ENCODE results near the gene ACSL6. TPM values are rescaled to one million over a fixed set of nuclear protein-coding genes. Genes with fewer than 3 reads are reported as not detected.

Gene ACSL6
- total RNA-seq, 1 experiment from 2014 or later, result 4.8 TPM

- no peak for TF ChIP-seq AFF4 (CRISPR knock-in tag; IDR thresholded peaks at IDR 0.05; ENCODE audit: borderline replicate concordance)
- no peak for TF ChIP-seq KAT7 (CRISPR knock-in tag; IDR thresholded peaks at IDR 0.05; ENCODE audit: borderline replicate concordance)
- TF ChIP-seq, protein P1, sequence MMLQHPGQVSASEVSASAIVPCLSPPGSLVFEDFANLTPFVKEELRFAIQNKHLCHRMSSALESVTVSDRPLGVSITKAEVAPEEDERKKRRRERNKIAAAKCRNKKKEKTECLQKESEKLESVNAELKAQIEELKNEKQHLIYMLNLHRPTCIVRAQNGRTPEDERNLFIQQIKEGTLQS (CRISPR knock-in tag; conservative IDR thresholded peaks at IDR 0.05), result no peak
- no peak for TF ChIP-seq CREB1 (CRISPR knock-in tag; IDR thresholded peaks at IDR 0.05)
Observed at GRCh38 chr5:132037353-132037752, 25.9 kb upstream of the ACSL6 start (continued).

DNA sequence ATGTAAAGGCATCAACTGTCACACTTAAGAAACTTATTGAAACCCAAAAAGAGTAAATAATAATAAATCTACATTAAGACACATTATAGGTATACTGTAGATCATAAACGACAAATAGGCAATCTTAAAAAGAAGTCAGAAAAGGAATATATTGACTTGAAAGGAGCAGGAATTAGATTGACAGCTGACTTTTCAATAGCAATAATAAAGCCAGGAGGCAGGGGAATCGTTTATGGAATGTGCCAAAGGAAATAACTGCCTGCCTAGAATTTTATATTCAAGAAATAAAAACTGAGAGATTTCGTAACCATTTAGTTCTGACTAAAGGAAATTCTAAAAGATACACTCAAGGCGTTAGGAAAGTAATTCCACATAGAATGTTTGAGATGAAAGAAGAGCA is 21.7 kb upstream of the ACSL6 start:
- H3K27me3 Mint-ChIP-seq (ENCODE audit: low read depth), result no peaks in the 10 kb centered on the region; the same call in 1 of the 2 replicates
- ChIA-PET POLR2A (no interaction called here), CTCF (no interaction called here)
- no peak for DNase-seq (ENCODE audit: low spot score)
- 0 out of 2 replicates have a peak, but pooled peaks have one; percentile 18 for TF ChIP-seq ZNF317 (CRISPR knock-in tag; IDR thresholded peaks at IDR 0.05; ENCODE audit: borderline replicate concordance, low read depth)
- TF ChIP-seq, protein P2, sequence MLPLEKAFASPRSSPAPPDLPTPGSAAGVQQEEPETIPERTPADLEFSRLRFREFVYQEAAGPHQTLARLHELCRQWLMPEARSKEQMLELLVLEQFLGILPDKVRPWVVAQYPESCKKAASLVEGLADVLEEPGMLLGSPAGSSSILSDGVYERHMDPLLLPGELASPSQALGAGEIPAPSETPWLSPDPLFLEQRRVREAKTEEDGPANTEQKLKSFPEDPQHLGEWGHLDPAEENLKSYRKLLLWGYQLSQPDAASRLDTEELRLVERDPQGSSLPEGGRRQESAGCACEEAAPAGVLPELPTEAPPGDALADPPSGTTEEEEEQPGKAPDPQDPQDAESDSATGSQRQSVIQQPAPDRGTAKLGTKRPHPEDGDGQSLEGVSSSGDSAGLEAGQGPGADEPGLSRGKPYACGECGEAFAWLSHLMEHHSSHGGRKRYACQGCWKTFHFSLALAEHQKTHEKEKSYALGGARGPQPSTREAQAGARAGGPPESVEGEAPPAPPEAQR (CRISPR knock-in tag; IDR thresholded peaks at IDR 0.05), result no peak
- H3K9me3 Mint-ChIP-seq, result peaks cover 10% of the 10 kb centered on the region; the same call in 1 of the 2 replicates
- no peak for ATAC-seq
- no peaks in the 10 kb centered on the region for H3K4me1 Mint-ChIP-seq
- no peaks in the 10 kb centered on the region for H3K36me3 Mint-ChIP-seq
- H3K4me3 Mint-ChIP-seq, result no peak overlapping the region
- H3K27ac Mint-ChIP-seq, result no peak overlapping the region

GRCh38 chr5:132032196-132032595 is 20.7 kb upstream of the ACSL6 start:
- H3K4me1 Mint-ChIP-seq, result no peaks in the 10 kb centered on the region
- no peaks in the 10 kb centered on the region; the same call in 1 of the 2 replicates for H3K27me3 Mint-ChIP-seq (ENCODE audit: low read depth)
- peaks cover 10% of the 10 kb centered on the region; the same call in 1 of the 2 replicates for H3K9me3 Mint-ChIP-seq
- H3K4me3 Mint-ChIP-seq, result no peak overlapping the region
- ChIA-PET CTCF (no interaction called here), POLR2A (no interaction called here)
- ATAC-seq (no peak), DNase-seq (ENCODE audit: low spot score) (no peak)
- no peaks in the 10 kb centered on the region for H3K36me3 Mint-ChIP-seq
- no peak overlapping the region for H3K27ac Mint-ChIP-seq
- TF ChIP-seq HMGA2 (CRISPR knock-in tag; IDR thresholded peaks at IDR 0.05) (no peak), ZNF232 (CRISPR knock-in tag; IDR thresholded peaks at IDR 0.05) (no peak), ZNF532 (CRISPR knock-in tag; IDR thresholded peaks at IDR 0.05; ENCODE audit: borderline replicate concordance) (no peak), NFE2L1 (CRISPR knock-in tag; IDR thresholded peaks at IDR 0.05) (no peak), AFF4 (CRISPR knock-in tag; IDR thresholded peaks at IDR 0.05; ENCODE audit: borderline replicate concordance) (no peak), FOXP1 (CRISPR knock-in tag; IDR thresholded peaks at IDR 0.05; ENCODE audit: borderline replicate concordance) (no peak), ZNF281 (CRISPR knock-in tag; IDR thresholded peaks at IDR 0.05) (no peak), HMGXB4 (CRISPR knock-in tag; IDR thresholded peaks at IDR 0.05) (no peak), NR2C2 (CRISPR knock-in tag; IDR thresholded peaks at IDR 0.05) (no peak)
